ENCODE measurements around the gene MLLT1.
A peak's percentile ranks its signal among the peaks of the same experiment; 100 is the strongest.

Gene MLLT1, protein sequence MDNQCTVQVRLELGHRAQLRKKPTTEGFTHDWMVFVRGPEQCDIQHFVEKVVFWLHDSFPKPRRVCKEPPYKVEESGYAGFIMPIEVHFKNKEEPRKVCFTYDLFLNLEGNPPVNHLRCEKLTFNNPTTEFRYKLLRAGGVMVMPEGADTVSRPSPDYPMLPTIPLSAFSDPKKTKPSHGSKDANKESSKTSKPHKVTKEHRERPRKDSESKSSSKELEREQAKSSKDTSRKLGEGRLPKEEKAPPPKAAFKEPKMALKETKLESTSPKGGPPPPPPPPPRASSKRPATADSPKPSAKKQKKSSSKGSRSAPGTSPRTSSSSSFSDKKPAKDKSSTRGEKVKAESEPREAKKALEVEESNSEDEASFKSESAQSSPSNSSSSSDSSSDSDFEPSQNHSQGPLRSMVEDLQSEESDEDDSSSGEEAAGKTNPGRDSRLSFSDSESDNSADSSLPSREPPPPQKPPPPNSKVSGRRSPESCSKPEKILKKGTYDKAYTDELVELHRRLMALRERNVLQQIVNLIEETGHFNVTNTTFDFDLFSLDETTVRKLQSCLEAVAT

DNA sequence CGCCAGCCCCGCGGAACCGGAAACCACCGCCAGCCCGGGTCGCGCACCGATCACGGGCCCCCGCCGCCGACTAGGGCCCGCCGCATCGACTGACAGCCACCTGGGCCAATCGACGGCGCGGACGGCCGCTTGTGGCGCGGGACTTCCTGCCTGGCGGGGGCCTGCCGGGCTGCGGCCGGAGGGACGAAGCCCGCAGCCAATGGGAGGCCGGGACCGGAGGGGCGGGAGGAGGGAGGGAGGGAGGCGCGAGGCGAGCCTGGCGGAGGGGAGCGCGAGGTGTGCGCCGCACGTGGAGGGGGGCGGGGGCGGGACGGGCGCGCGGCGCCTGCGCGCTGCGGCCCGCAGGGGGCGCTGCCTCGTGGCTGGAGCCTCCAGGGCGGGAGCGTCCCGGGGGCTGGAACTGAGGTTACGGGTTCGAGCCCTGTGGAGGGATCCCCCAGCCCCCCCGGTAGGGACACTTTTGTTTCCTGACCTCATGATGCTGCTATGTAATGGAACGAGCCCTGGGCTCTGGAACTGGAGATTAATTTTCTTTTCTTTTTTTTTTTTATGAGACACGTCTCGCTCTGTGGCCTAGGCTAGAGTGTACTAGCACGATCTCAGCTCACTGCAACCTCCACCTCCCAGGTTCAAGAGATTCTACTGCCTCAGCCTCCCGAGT, at the start of gene MLLT1:
Gene MLLT1 (minus strand): TSS at position 45 of the 661 bp plus-strand sequence. CDS start 191 bp downstream, outside the sequence.
- TF ChIP-seq CTCF (IDR thresholded peaks at IDR 0.05; ENCODE audit: low read length, missing control alignments): peak; percentile 33
- peak within 1 kb of the TSS; percentile 88 for H3K4me3 ChIP-seq (replicated peaks; ENCODE audit: low read depth, low read length)
- peak; percentile 98 for DNase-seq (ENCODE audit: low read depth)

- H3K4me3 ChIP-seq (replicated peaks; ENCODE audit: low read depth, low read length): no peak overlapping the region
- TF ChIP-seq CTCF (IDR thresholded peaks at IDR 0.05; ENCODE audit: low read length, missing control alignments): no peak
- no peak for DNase-seq (ENCODE audit: low read depth)
These were observed 47.0 kb upstream of the MLLT1 start for GRCh38 chr19:6326815-6327214.

DNA sequence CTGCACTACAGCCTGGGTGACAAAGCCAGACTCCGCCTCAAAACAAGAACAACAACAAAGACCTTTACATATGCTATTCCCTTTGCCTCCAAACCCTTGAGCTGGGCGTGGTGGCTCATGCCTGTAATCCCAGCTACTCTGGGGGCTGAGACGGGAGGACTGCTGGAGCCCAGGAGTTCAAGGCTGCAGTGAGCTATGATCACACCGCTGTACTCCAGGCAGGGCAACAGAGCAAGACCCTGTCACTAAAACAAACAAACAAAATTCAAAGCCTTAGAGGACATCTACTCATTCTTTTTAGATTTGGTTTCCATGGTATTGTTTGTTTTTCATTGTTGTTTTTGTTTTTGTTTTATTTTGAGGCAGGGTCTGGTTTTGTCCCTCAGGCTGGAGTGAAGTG, 45.8 kb upstream of the MLLT1 start:
- no peak for TF ChIP-seq CTCF (IDR thresholded peaks at IDR 0.05; ENCODE audit: low read length, missing control alignments)
- no peak for DNase-seq (ENCODE audit: low read depth)
- no peak overlapping the region for H3K4me3 ChIP-seq (replicated peaks; ENCODE audit: low read depth, low read length)

GRCh38 chr19:6324757-6325156, 45.0 kb upstream of the MLLT1 start:
- TF ChIP-seq CTCF (IDR thresholded peaks at IDR 0.05; ENCODE audit: low read length, missing control alignments): no peak
- no peak overlapping the region for H3K4me3 ChIP-seq (replicated peaks; ENCODE audit: low read depth, low read length)
- DNase-seq (ENCODE audit: low read depth): no peak

- no peak for DNase-seq (ENCODE audit: low read depth)
- H3K4me3 ChIP-seq (replicated peaks; ENCODE audit: low read depth, low read length): no peak overlapping the region
- TF ChIP-seq CTCF (IDR thresholded peaks at IDR 0.05; ENCODE audit: low read length, missing control alignments): no peak
These were observed 42.5 kb upstream of the MLLT1 start for GRCh38 chr19:6322284-6322683.

GRCh38 chr19:6319376-6319775, 39.6 kb upstream of the MLLT1 start:
- H3K4me3 ChIP-seq (replicated peaks; ENCODE audit: low read depth, low read length): no peak overlapping the region
- TF ChIP-seq CTCF (IDR thresholded peaks at IDR 0.05; ENCODE audit: low read length, missing control alignments): no peak
- no peak for DNase-seq (ENCODE audit: low read depth)

Data from fibroblast of pulmonary artery (primary cell).